ENCODE measurements around the gene SDK1. TPM values are rescaled to one million over a fixed set of nuclear protein-coding genes. Genes with fewer than 3 reads are reported as not detected.

The SDK1 gene
- total and polyA plus RNA-seq, 2 donors (not counting 3 experiments of a cell fraction or from before 2014, with no cell fraction given), result 1.6 to 3.9 TPM

DNA sequence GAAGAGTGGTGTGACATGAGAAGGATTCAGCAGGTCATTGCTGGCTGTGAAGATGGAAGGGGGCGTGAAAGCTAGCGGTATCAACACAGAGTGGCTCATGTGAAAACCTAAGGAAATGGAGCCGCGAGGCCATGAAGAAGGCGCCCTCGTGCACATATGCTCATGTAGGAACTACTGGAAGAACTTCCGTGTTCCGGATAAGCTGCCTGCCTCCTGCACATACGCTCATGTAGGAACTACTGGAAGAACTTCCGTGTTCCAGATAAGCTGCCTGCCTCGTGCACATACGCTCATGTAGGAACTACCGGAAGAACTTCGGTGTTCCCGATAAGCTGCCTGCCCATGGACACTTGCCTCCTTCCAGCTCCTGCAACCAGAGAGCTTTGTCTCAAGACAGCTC lies 179.1 kb downstream of the SDK1 start:
- no peak overlapping the region for H2AFZ ChIP-seq (ENCODE audit: low read depth, low read length)
- ChIA-PET CTCF (interaction anchor here (0.8 to 3.3 kb wide), 4 partner anchors 8 to 615 kb away, joined by 3 to 43 read pairs (median 5); no protein-coding TSS in a partner anchor), POLR2A (no interaction called here)
- H3K9me3 ChIP-seq (replicated peaks; ENCODE audit: control insufficient read depth, insufficient read depth, low read length), result no peaks in the 10 kb centered on the region
- no TSS peak for BruUV-seq (replicated peaks)
- H3K9me1 ChIP-seq (replicated peaks; ENCODE audit: control insufficient read depth, extremely low read depth, insufficient read depth, low read length), result no peaks in the 10 kb centered on the region
- dilution Hi-C loops (cut with MboI; ENCODE audit: extremely low pct_ligation_motif_present, low sequenced_read_pairs) (no loop called here), intact Hi-C loops (cut with micrococcal nuclease) (no loop called here)
- no peaks in the 10 kb centered on the region for H3K27me3 ChIP-seq (ENCODE audit: control insufficient read depth in 2 of 2, insufficient read depth in 2 of 2, low read length in 2 of 2)
- FAIRE-seq, result no peak
- no peaks in the 10 kb centered on the region for H3K36me3 ChIP-seq (ENCODE audit: control insufficient read depth in 2 of 2, extremely low read depth in 1 of 2, insufficient read depth in 2 of 2, low read length in 2 of 2)
- TF ChIP-seq POLR2A (IDR thresholded peaks at IDR 0.05; ENCODE audit: low read depth, low read length) (no peak), MYC (IDR thresholded peaks at IDR 0.05; ENCODE audit: low read depth, low read length) (no peak), EZH2 (IDR thresholded peaks at IDR 0.05; ENCODE audit: borderline replicate concordance, low read depth, low read length, severe bottlenecking) (no peak), GATA2 (IDR thresholded peaks at IDR 0.05; ENCODE audit: insufficient read depth, insufficient read length, low read depth, low read length) (no peak), FOS (IDR thresholded peaks at IDR 0.05; ENCODE audit: borderline replicate concordance, insufficient read depth, low read length) (no peak), POLR2AphosphoS5 (IDR thresholded peaks at IDR 0.05; ENCODE audit: insufficient read depth, low read depth, low read length) (no peak), JUN (IDR thresholded peaks at IDR 0.05; ENCODE audit: borderline replicate concordance, insufficient read depth, insufficient read length, low read depth) (no peak)
- TF ChIP-seq, protein P1, sequence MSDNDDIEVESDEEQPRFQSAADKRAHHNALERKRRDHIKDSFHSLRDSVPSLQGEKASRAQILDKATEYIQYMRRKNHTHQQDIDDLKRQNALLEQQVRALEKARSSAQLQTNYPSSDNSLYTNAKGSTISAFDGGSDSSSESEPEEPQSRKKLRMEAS (IDR thresholded peaks at IDR 0.05; ENCODE audit: insufficient read depth, insufficient read length), result no peak
- TF ChIP-seq, protein P2, sequence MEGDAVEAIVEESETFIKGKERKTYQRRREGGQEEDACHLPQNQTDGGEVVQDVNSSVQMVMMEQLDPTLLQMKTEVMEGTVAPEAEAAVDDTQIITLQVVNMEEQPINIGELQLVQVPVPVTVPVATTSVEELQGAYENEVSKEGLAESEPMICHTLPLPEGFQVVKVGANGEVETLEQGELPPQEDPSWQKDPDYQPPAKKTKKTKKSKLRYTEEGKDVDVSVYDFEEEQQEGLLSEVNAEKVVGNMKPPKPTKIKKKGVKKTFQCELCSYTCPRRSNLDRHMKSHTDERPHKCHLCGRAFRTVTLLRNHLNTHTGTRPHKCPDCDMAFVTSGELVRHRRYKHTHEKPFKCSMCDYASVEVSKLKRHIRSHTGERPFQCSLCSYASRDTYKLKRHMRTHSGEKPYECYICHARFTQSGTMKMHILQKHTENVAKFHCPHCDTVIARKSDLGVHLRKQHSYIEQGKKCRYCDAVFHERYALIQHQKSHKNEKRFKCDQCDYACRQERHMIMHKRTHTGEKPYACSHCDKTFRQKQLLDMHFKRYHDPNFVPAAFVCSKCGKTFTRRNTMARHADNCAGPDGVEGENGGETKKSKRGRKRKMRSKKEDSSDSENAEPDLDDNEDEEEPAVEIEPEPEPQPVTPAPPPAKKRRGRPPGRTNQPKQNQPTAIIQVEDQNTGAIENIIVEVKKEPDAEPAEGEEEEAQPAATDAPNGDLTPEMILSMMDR (IDR thresholded peaks at IDR 0.05; ENCODE audit: extremely low read depth in 1 of 2, insufficient read depth in 1 of 2, low read depth in 1 of 2, low read length in 2 of 2), result no peak
- H4K20me1 ChIP-seq (replicated peaks; ENCODE audit: control insufficient read depth, extremely low read depth, insufficient read depth, low read length), result no peaks in the 10 kb centered on the region
- H3K9ac ChIP-seq (replicated peaks; ENCODE audit: extremely low read depth, insufficient read depth, low read length), result no peak overlapping the region
- no peak overlapping the region for H3K27ac ChIP-seq (ENCODE audit: insufficient read depth, low read depth, low read length)
- no peaks in the 10 kb centered on the region for H3K4me1 ChIP-seq (ENCODE audit: control insufficient read depth, extremely low read depth, insufficient read depth, low read length)
- H3K4me2 ChIP-seq (ENCODE audit: insufficient read depth, low read length), result no peak overlapping the region
- no peak for DNase-seq (ENCODE audit: low read depth, low spot score)
- no peaks in the 10 kb centered on the region for H3K79me2 ChIP-seq (ENCODE audit: control insufficient read depth, insufficient read depth, low read length)
- no peak overlapping the region for H3K4me3 ChIP-seq (replicated peaks in 1 of 3; ENCODE audit: insufficient read depth in 1 of 3, low read depth in 1 of 3, low read length in 3 of 3)

All from endothelial cell of umbilical vein (primary cell).